SK-N-SH treated with all-trans-retinoic acid at 6 μM for 48 hours (cell line): ENCODE measurements around the gene MAP3K20.

Experiments used
- TCF4 ChIP-seq: fragments of 250-450 bp; sonication (Bioruptor Pico); IDR thresholded peaks from 2 replicates; pipeline ENCODE4 v1.8.0; 2021; ENCODE audit warnings: mild to moderate bottlenecking, moderate library complexity, borderline replicate concordance
- ZFP30 ChIP-seq: fragments of 450-650 bp; formaldehyde crosslinking; IDR thresholded peaks from 2 replicates; pipeline ENCODE4 v1.5.0; 2022; ENCODE audit warnings: mild to moderate bottlenecking, moderate library complexity
- ZNF70 ChIP-seq: fragments of 450-650 bp; formaldehyde crosslinking; IDR thresholded peaks from 2 replicates; pipeline ENCODE4 v1.5.0; 2020; ENCODE audit warnings: mild to moderate bottlenecking, moderate library complexity

GRCh38 chr2:173299764-173300163, 224.1 kb downstream of the MAP3K20 start:
- TF ChIP-seq TCF4 (CRISPR knock-in tag) (no peak), ZFP30 (CRISPR knock-in tag) (no peak), ZNF70 (CRISPR knock-in tag) (no peak)
